GM19351 (cell line): ENCODE data around the gene POMT1.
"Not testable (repeated sequence)": the region's sequence is repeated elsewhere in the genome, so short reads cannot be mapped to it uniquely, and the experiment has no call there.

Experiments used
- ATAC-seq: cut with Tn5 transposase; IDR thresholded peaks from one replicate; pipeline ENCODE4 v1.9.1; 2021; ENCODE audit warnings: mild to moderate bottlenecking, moderate library complexity; ENCODE audit not compliant: unreplicated experiment

Gene POMT1

GRCh38 chr9:131502781-131503625, at the start of gene POMT1:
POMT1 (plus strand) TSS chr9:131502918; CDS start chr9:131504219, 1,301 bp downstream.
- peak; percentile 81 for ATAC-seq

GRCh38 chr9:131454028-131454427, 48.7 kb upstream of the POMT1 start:
- ATAC-seq = no peak

GRCh38 chr9:131455655-131456054, 47.1 kb upstream of the POMT1 start:
- not testable (repeated sequence) for ATAC-seq

- ATAC-seq = no peak
Observed at GRCh38 chr9:131457746-131458145, 45.0 kb upstream of the POMT1 start.

- ATAC-seq = no peak
Observed at GRCh38 chr9:131459056-131459455, 43.7 kb upstream of the POMT1 start.

- ATAC-seq = no peak
Observed at GRCh38 chr9:131461166-131461565, 41.6 kb upstream of the POMT1 start.

- no peak for ATAC-seq
Observed at GRCh38 chr9:131464354-131465000, 38.2 kb upstream of the POMT1 start.

- no peak for ATAC-seq
Observed at GRCh38 chr9:131465401-131465800, 37.3 kb upstream of the POMT1 start.

GRCh38 chr9:131467214-131467935, 35.3 kb upstream of the POMT1 start:
- ATAC-seq = no peak

- no peak for ATAC-seq
Observed at GRCh38 chr9:131468031-131468430, 34.7 kb upstream of the POMT1 start.

- no peak for ATAC-seq
Observed at GRCh38 chr9:131469356-131469755, 33.4 kb upstream of the POMT1 start.

GRCh38 chr9:131469951-131470350, 32.8 kb upstream of the POMT1 start:
- no peak for ATAC-seq

- ATAC-seq = no peak
Observed at GRCh38 chr9:131470581-131470991, 32.1 kb upstream of the POMT1 start.

GRCh38 chr9:131472085-131472484, 30.6 kb upstream of the POMT1 start:
- not testable (repeated sequence) for ATAC-seq

- ATAC-seq = no peak
Observed at GRCh38 chr9:131473198-131473885, 29.4 kb upstream of the POMT1 start.

GRCh38 chr9:131473891-131474290, 28.8 kb upstream of the POMT1 start:
- no peak for ATAC-seq

GRCh38 chr9:131474711-131475110, 28.0 kb upstream of the POMT1 start:
- no peak for ATAC-seq

- ATAC-seq = no peak
Observed at GRCh38 chr9:131475111-131475955, 27.4 kb upstream of the POMT1 start.

- ATAC-seq = no peak
Observed at GRCh38 chr9:131475956-131476776, 26.6 kb upstream of the POMT1 start.
